Stimulated activated naive CD8-positive, alpha-beta T cell treated with anti-CD3 and anti-CD28 coated beads, Interleukin-15, amount 100 ng/mL, for 72 hours (primary cell): ENCODE measurements around the gene CAMTA2.

Source experiments
- ATAC-seq: fragments of 150-1000 bp; cut with Tn5 transposase; 2 replicates; pipeline ENCODE4 v1.10.0; 2021; ENCODE audit warnings: mild to moderate bottlenecking, moderate library complexity
- DNase-seq, 2 donors: peaks; one replicate each; pipeline ENCODE4 v3.0.0; 2021 to 2022
- H3K27ac Mint-ChIP-seq, 2 donors: one replicate each; pipeline ENCODE4 v1.8.0; 2022; ENCODE audit warnings: mild to moderate bottlenecking in 2 of 2, mixed read lengths in 2 of 2, moderate library complexity in 2 of 2
- H3K27me3 Mint-ChIP-seq: one replicate; pipeline ENCODE4 v1.8.0; 2022; ENCODE audit warnings: mixed read lengths
- H3K4me1 Mint-ChIP-seq: one replicate; pipeline ENCODE4 v1.8.0; 2022; ENCODE audit warnings: mild to moderate bottlenecking, mixed read lengths
- H3K4me3 Mint-ChIP-seq, 2 donors: one replicate each; pipeline ENCODE4 v1.8.0; 2022; ENCODE audit warnings: mild to moderate bottlenecking in 2 of 2, mixed read lengths in 2 of 2, moderate library complexity in 1 of 2
- H3K9me3 Mint-ChIP-seq, 2 donors: one replicate each; pipeline ENCODE4 v1.8.0; 2022; ENCODE audit warnings: mixed read lengths in 2 of 2

CAMTA2 gene

GRCh38 chr17:5014357-5014756, 26.9 kb upstream of the CAMTA2 start:
- DNase-seq (no peak), ATAC-seq (no peak)
- Mint-ChIP-seq H3K4me1 (peaks cover 28% of the 10 kb centered on the region), H3K4me3 (no peak overlapping the region), H3K27ac (peak overlapping the region in 1 of 2 donors; percentile 12), H3K27me3 (no peaks in the 10 kb centered on the region), H3K9me3 (no peaks in the 10 kb centered on the region)

GRCh38 chr17:5011928-5012327, 24.5 kb upstream of the CAMTA2 start:
- H3K27me3 Mint-ChIP-seq, result no peaks in the 10 kb centered on the region
- H3K9me3 Mint-ChIP-seq, result no peaks in the 10 kb centered on the region
- H3K4me3 Mint-ChIP-seq, result no peak overlapping the region
- peak overlapping the region in 1 of 2 donors; percentile 29 for H3K27ac Mint-ChIP-seq
- DNase-seq (peak in 1 of 2 donors; percentile 37), ATAC-seq (peak; percentile 72)
- H3K4me1 Mint-ChIP-seq, result peaks cover 18% of the 10 kb centered on the region

DNA sequence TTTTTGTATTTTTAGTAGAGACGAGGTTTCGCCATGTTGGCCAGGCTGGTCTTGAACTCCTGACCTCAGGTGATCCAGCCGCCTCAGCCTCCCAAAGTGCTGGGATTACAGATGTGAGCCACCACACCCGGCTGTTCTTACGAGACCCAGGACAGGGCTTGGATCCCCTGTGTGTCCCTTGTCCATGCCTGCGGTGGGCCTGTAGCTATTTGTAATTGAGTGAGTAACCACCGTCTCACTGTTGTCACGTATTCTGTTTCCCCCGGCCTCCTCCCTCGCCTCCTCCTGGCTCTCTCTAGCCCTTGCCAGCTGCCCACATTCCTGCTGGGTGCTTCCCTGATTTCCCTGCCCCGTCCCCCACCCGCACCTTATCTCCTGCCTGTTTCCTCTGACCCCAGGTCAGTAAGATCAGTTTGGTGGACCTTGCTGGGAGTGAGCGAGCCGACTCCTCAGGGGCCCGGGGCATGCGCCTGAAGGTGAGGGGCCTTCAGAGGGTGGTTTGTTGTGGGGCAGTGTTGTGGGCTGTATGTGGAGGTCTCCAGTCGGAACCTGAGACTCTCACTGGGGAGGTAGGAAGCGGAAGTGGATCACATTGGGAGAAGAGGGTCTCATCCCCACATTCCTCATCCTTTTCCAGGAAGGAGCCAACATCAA, 15.9 kb upstream of the CAMTA2 start:
- ATAC-seq (no peak), DNase-seq (no peak)
- Mint-ChIP-seq H3K4me1 (peaks cover 19% of the 10 kb centered on the region), H3K27me3 (no peaks in the 10 kb centered on the region), H3K27ac (no peak overlapping the region), H3K4me3 (no peak overlapping the region), H3K9me3 (no peaks in the 10 kb centered on the region)

DNA sequence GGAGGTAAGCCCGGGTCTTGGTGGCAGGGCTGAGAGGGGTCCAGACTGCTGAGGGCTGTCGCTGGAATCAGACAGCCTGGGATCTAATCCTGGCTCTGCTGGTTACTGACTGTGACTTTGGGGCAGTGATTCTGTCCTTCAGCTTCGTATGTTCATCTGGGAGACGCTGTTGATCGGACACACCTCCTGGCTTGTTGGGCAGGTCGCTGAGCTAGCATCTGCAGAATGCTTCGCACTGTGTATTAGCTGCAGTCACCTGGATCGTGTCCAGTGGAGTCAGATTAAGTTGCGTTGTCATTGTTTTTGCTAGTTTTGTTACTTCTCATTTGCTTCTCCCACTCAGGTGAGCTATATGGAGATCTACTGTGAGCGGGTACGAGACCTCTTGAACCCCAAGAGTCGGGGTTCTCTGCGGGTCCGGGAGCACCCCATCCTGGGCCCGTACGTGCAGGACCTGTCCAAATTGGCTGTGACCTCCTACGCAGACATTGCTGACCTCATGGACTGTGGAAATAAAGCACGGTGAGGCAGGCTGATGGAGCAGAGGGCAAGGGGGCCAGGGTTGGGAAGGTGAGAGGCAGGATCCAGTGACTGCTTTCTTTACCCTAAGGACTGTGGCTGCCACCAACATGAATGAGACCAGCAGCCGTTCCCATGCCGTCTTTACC, 14.8 kb upstream of the CAMTA2 start:
- H3K27me3 Mint-ChIP-seq, result no peaks in the 10 kb centered on the region
- DNase-seq, result no peak
- no peak for ATAC-seq
- no peak overlapping the region for H3K27ac Mint-ChIP-seq
- no peak overlapping the region for H3K4me3 Mint-ChIP-seq
- no peaks in the 10 kb centered on the region for H3K9me3 Mint-ChIP-seq
- peaks cover 20% of the 10 kb centered on the region for H3K4me1 Mint-ChIP-seq

DNA sequence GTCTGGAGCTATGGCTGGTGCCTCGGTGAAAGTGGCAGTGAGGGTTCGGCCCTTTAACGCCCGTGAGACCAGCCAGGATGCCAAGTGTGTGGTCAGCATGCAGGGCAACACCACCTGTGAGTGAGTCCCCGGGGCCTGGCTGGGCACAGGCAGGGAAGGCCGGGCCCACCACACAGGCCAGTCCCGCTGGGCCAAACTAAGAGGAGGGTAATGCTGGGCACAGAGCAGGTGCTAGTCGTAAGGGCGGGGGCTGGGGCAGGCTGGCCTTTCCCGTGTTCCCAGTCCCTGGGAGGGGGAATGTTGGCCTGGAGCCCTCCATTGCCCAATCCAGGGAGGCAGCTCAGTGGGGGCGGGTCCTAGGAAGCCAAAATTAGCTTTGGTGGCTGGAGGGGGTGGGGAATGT, 12.8 kb upstream of the CAMTA2 start:
- ATAC-seq (no peak), DNase-seq (no peak)
- no peaks in the 10 kb centered on the region for H3K27me3 Mint-ChIP-seq
- H3K4me3 Mint-ChIP-seq, result no peak overlapping the region
- H3K9me3 Mint-ChIP-seq, result no peaks in the 10 kb centered on the region
- H3K27ac Mint-ChIP-seq, result no peak overlapping the region
- H3K4me1 Mint-ChIP-seq, result peaks cover 34% of the 10 kb centered on the region

- H3K4me1 Mint-ChIP-seq, result peaks cover 39% of the 10 kb centered on the region
Measured at GRCh38 chr17:4999430-5000093, 12.1 kb upstream of the CAMTA2 start.

DNA sequence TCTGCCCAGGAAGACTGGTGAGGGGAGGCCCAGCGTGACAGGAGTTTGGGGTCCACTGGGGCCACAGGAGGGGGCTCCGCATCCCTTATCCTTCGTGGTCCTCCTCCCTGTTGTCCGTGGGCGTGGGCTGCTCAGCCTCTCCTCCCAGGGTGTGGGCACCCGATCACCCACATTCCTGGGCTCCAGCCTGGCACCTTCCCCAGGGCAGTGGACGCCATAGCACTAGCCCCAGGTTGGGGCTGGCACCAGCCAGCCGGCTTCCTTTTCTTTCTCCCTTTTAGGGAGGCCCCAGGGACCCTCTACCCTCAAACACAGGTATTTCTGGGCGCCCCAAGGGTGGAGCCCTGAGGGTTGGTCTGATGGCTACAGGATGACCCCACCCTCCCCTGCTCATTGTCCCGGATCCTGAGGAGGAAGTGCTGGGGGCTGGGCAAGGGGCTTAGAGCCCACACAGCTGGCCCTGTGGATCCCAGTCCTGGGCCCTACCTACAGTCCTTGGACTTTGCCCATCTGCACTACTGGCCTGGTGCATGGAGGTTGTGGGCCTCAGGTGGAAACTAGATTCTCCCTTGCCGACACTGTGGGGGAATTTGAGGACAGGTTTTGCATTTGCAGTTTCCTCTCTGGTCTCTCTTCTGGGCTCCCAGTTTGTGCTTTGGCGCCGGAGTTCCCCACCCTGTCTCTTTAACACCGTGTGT, 11.4 kb upstream of the CAMTA2 start:
- Mint-ChIP-seq H3K27ac (peak overlapping the region; percentile 11 to 90), H3K9me3 (no peaks in the 10 kb centered on the region), H3K4me1 (peaks cover 39% of the 10 kb centered on the region), H3K4me3 (peak overlapping the region; percentile 92), H3K27me3 (no peaks in the 10 kb centered on the region)
- DNase-seq, result peak in 1 of 2 donors; percentile 21
- ATAC-seq, result no peak

More at GRCh38 chr17:4999430-5000093, 12.1 kb upstream of the CAMTA2 start:
- ATAC-seq (no peak), DNase-seq (no peak)
- H3K27me3 Mint-ChIP-seq, result no peaks in the 10 kb centered on the region
- no peaks in the 10 kb centered on the region for H3K9me3 Mint-ChIP-seq
- H3K4me3 Mint-ChIP-seq, result peak overlapping the region; percentile 92
- H3K27ac Mint-ChIP-seq, result no peak overlapping the region

GRCh38 chr17:4998027-4998731, 10.7 kb upstream of the CAMTA2 start:
- Mint-ChIP-seq H3K4me1 (peaks cover 39% of the 10 kb centered on the region), H3K27me3 (no peaks in the 10 kb centered on the region), H3K4me3 (peak overlapping the region; percentile 92), H3K9me3 (no peaks in the 10 kb centered on the region), H3K27ac (peak overlapping the region in 1 of 2 donors; percentile 90)
- no peak for DNase-seq
- ATAC-seq, result peak; percentile 28

DNA sequence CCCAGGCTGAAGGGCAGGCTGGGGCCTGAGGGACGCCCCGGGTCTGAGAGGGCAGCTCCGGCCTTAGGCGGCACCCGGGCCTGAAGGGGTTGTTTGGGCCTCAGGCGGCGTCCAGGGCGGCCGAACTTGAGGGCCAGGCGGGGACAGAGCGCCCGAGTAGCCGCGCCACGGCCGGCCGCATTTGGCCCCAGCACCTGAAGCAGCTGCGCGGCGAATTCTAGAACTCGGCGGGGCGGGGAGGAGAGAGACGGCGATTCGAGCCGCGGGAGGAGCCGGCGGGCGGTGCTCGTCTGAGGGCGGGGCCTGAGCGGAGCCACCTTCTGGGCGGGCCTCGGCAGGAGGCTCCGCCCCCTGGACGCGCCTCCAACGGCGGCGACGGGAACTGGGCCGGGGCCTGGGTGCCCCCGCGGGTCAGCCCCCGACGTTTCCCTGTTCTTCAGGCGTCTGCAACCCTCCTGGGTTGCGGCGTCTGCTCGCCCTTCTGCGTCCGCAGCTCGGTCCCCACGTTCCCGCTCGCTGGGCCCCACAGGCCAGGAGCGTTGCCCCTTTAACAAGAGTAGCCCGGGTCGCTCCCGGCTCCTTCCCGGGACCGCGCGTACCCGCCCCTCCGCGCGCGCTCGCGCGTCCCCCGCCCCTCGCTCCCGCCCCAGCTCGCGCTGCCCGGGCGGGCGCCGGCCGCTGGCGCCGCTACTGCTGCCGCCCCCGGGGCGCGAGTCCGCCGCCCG, 10.0 kb upstream of the CAMTA2 start, which contains the start of the genes INCA1 and KIF1C:
Gene INCA1 (minus strand): TSS at position 221 of the 725 bp plus-strand sequence. CDS start 3,085 bp downstream, outside the sequence.
Gene KIF1C (plus strand): TSS at position 649 of the 725 bp plus-strand sequence. CDS start 2,297 bp downstream, outside the sequence.
- ATAC-seq (peak; percentile 92), DNase-seq (peak; percentile 92 to 94)
- Mint-ChIP-seq H3K4me1 (peaks cover 39% of the 10 kb centered on the region), H3K4me3 (peak within 1 kb of the TSS; percentile 92), H3K27ac (peak within 1 kb of the TSS; percentile 86 to 95), H3K27me3 (no peaks in the 10 kb centered on the region), H3K9me3 (no peaks in the 10 kb centered on the region)

GRCh38 chr17:4994081-4994595, 6.7 kb upstream of the CAMTA2 start:
- Mint-ChIP-seq H3K27ac (no peak overlapping the region), H3K4me3 (no peak overlapping the region), H3K27me3 (no peaks in the 10 kb centered on the region), H3K9me3 (no peaks in the 10 kb centered on the region), H3K4me1 (peaks cover 38% of the 10 kb centered on the region)
- ATAC-seq (no peak), DNase-seq (no peak)

DNA sequence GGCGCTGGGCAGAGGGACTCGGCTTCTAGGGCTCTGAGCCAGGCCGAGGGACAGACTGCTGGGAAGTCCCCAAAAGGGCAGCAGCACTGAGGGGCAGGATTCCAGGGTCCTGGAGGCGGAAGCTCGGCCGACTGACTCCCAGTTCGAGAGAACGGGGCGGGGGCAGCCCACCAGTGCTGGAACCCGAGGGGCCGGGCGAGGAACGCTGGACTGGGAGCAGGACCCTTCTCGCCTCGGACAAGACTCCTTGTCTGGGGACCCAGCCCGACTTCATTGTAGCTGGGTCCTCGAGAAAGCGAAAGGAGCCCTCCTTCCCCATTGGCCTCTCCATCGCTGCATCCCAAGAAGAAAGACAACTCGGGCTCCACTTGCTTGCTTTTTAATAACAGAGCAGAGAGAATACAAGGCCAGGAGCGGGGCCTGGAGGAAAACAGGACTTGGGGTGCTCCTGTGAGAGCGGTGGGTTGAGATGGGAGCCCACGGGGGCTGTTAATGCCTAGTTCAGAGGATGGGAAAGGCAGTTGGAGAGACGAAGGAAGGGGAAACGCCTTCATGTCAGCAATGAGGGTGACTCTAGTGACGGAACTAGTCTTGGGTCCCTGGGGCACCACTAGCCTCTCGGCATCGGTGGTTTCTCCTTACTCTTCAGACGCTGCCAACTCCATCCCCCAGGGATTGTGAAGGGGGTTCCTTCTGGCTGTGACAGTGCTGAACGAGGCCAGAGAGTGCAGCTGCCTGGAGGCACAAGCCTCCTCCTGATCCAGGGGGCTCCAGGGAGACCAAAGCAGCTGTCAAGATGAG, 492 bp upstream of the CAMTA2 start:
- DNase-seq (no peak), ATAC-seq (peak; percentile 18)
- H3K9me3 Mint-ChIP-seq, result no peaks in the 10 kb centered on the region

GRCh38 chr17:4986403-4986802, 1.1 kb downstream of the CAMTA2 start:
- Mint-ChIP-seq H3K27me3 (no peaks in the 10 kb centered on the region), H3K4me1 (peaks cover 47% of the 10 kb centered on the region), H3K9me3 (no peaks in the 10 kb centered on the region), H3K27ac (peak overlapping the region; percentile 24 to 87), H3K4me3 (peak overlapping the region; percentile 93 to 99)
- ATAC-seq (no peak), DNase-seq (no peak)

More for the DNA sequence above, 492 bp upstream of the CAMTA2 start:
- Mint-ChIP-seq H3K27me3 (no peaks in the 10 kb centered on the region), H3K4me1 (peaks cover 41% of the 10 kb centered on the region), H3K4me3 (peak overlapping the region; percentile 93 to 99), H3K27ac (peak overlapping the region; percentile 95 to 97)

DNA sequence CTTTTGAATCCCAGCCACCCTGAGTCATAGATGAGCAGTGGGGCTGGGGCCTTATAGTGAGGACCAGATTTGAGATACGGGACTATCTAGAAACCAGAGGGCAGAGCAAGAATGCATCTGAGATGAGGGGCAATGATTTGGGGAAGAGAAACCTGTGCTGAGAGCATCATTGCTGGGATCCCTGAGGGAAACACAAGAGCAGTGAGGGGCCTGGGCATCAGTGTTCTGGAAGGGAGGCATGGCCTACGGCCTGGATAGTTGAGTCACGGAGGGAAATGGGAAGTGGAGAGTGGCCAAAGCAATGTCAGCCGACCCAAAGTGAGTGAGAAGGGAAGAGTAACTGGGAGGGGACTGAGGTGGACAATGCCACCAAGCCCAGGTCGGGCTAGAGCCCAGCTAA, 5.2 kb downstream of the CAMTA2 start:
- Mint-ChIP-seq H3K4me1 (peaks cover 37% of the 10 kb centered on the region), H3K4me3 (no peak overlapping the region), H3K27ac (no peak overlapping the region), H3K27me3 (no peaks in the 10 kb centered on the region), H3K9me3 (no peaks in the 10 kb centered on the region)
- ATAC-seq (no peak), DNase-seq (no peak)
